PC-3 (cell line): Measurements from ENCODE around the gene LIME1.

Source experiments
- CTCF ChIP-seq: fragments of 300-600 bp; sonication (generic); conservative IDR thresholded peaks from 2 replicates; pipeline ENCODE4 v1.5.1; 2017; ENCODE audit warnings: antibody characterized with exemption, low read depth, mild to moderate bottlenecking, low read length
- EZH2 ChIP-seq: fragments of 300-600 bp; sonication (generic); IDR thresholded peaks from one replicate; pipeline ENCODE4 v1.6.1; 2017; ENCODE audit warnings: antibody characterized with exemption, mild to moderate bottlenecking, low read length; ENCODE audit not compliant: unreplicated experiment

DNA sequence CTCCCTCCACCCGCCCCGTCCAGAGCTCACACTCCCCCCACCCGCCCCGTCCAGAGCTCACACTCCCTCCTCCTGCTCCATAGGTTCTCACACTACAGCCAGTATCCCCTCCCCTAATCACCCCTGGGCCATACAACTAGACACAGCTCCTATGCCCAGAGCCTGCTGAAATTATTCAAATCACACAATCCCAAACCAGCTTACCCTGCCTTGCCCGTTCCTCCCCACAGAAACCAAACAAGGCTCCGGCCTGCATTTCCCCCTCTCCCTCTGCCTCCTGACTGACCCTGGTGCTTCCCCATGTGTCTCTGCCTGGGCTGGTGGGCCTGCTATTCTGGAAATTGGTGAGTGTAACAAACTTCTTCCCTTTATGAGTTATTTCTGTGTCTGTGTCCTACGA is 21.7 kb downstream of the LIME1 start:
- TF ChIP-seq CTCF (no peak), EZH2 (no peak)
